Measurements from ENCODE around the gene ZBTB37.

GRCh38 chr1:173856014-173856413, 12.2 kb upstream of the ZBTB37 start:
- no peak for TF ChIP-seq BRCA1 (IDR thresholded peaks at IDR 0.05)
- TF ChIP-seq BRCA1 (CRISPR knock-in tag; IDR thresholded peaks at IDR 0.05), result no peak
- no peak for TF ChIP-seq POLR2AphosphoS5 (IDR thresholded peaks at IDR 0.05; ENCODE audit: control insufficient read depth, insufficient read depth, low read depth, low read length)
- TF ChIP-seq ZSCAN29 (IDR thresholded peaks at IDR 0.05), result no peak
- TF ChIP-seq ZNF24 (IDR thresholded peaks at IDR 0.05), result no peak

Data from K562 (cell line).